Measurements from ENCODE around the gene UBXN1.
A peak's percentile ranks its signal among the peaks of the same experiment; 100 is the strongest.
"Not testable (repeated sequence)": the region's sequence is repeated elsewhere in the genome, so short reads cannot be mapped to it uniquely, and the experiment has no call there.

UBXN1 gene

GRCh38 chr11:62671608-62672389 is 7.1 kb downstream of the UBXN1 start, which contains the start of the genes LBHD1 and UQCC3:
LBHD1 (minus strand) TSS chr11:62672267; CDS start chr11:62670031, 2,236 bp downstream.
UQCC3 (plus strand) TSS chr11:62671673; CDS start chr11:62671746, 73 bp downstream.
- peak; percentile 67 for DNase-seq (ENCODE audit: low read depth)

- DNase-seq (ENCODE audit: low read depth), result no peak
Observed at GRCh38 chr11:62671236-62671607, 7.7 kb downstream of the UBXN1 start.

GRCh38 chr11:62669420-62670161 is 9.3 kb downstream of the UBXN1 start:
- no peak for DNase-seq (ENCODE audit: low read depth)

GRCh38 chr11:62667460-62667859 is 11.4 kb downstream of the UBXN1 start:
- DNase-seq (ENCODE audit: low read depth), result no peak

- no peak for DNase-seq (ENCODE audit: low read depth)
Observed at GRCh38 chr11:62666259-62666926, 12.5 kb downstream of the UBXN1 start.

- peak; percentile 56 for DNase-seq (ENCODE audit: low read depth)
Observed at GRCh38 chr11:62665599-62666258, 13.1 kb downstream of the UBXN1 start.

- DNase-seq (ENCODE audit: low read depth), result peak; percentile 95
Observed at GRCh38 chr11:62665075-62665598, 13.7 kb downstream of the UBXN1 start, which contains the start of the genes C11orf98 and CSKMT. C11orf98 (minus strand) TSS chr11:62665210; CDS start chr11:62665169, 41 bp downstream. CSKMT (plus strand) TSS chr11:62665312; CDS start chr11:62665880, 568 bp downstream.

GRCh38 chr11:62664405-62665074 is 14.3 kb downstream of the UBXN1 start:
- DNase-seq (ENCODE audit: low read depth), result no peak

- no peak for DNase-seq (ENCODE audit: low read depth)
Observed at GRCh38 chr11:62656796-62657429, 22.0 kb downstream of the UBXN1 start.

GRCh38 chr11:62654297-62654696 is 24.6 kb downstream of the UBXN1 start:
- no peak for DNase-seq (ENCODE audit: low read depth)

- DNase-seq (ENCODE audit: low read depth), result no peak
Observed at GRCh38 chr11:62652161-62653006, 26.5 kb downstream of the UBXN1 start.

- DNase-seq (ENCODE audit: low read depth), result not testable (repeated sequence)
Observed at GRCh38 chr11:62650283-62650682, 28.6 kb downstream of the UBXN1 start.

- DNase-seq (ENCODE audit: low read depth), result no peak
Observed at GRCh38 chr11:62649486-62649885, 29.4 kb downstream of the UBXN1 start.

- DNase-seq (ENCODE audit: low read depth), result no peak
Observed at GRCh38 chr11:62648967-62649364, 29.9 kb downstream of the UBXN1 start.

GRCh38 chr11:62648185-62648966 is 30.5 kb downstream of the UBXN1 start:
- DNase-seq (ENCODE audit: low read depth), result no peak

- DNase-seq (ENCODE audit: low read depth), result no peak
Observed at GRCh38 chr11:62647609-62648005, 31.3 kb downstream of the UBXN1 start.

GRCh38 chr11:62646825-62647608 is 31.9 kb downstream of the UBXN1 start:
- no peak for DNase-seq (ENCODE audit: low read depth)

Measured in activated T-cell treated with anti-CD3 and anti-CD28 coated beads for 48 hours (primary cell).